SK-N-MC (cell line): ENCODE measurements around the gene KIF4A.

Source experiments
- EZH2 ChIP-seq: fragments of 200-600 bp; sonication (generic); IDR thresholded peaks from one replicate; pipeline ENCODE4 v1.6.1; 2017; ENCODE audit warnings: antibody characterized with exemption
- FOXP2 ChIP-seq: optimal IDR thresholded peaks from 2 replicates; pipeline ENCODE3; 2011; ENCODE audit warnings: mild to moderate bottlenecking, moderate library complexity; ENCODE audit not compliant: insufficient read depth; ENCODE audit errors: extremely low read length, control extremely low read depth
- POLR2AphosphoS5 ChIP-seq: IDR thresholded peaks from 2 replicates; pipeline ENCODE4 v1.6.1; 2012; ENCODE audit warnings: mild to moderate bottlenecking, low read depth, low read length, borderline replicate concordance

DNA sequence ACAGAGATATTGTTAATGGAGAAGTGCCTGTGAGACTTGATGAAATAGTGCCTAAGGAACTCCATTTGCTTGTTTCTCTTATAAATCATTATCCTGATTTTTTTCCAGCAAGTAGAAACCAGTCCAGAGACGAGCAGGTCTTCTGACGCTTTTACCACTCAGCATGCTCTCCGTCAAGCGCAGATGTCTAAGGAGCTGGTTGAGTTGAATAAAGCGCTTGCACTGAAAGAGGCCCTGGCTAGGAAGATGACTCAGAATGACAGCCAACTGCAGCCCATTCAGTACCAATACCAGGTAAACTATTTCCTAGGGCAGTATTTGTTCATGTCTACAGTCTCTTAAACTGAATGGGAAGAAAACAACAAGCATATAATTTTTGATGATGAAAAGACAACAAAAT lies 63.6 kb downstream of the KIF4A start:
- no peak for TF ChIP-seq POLR2AphosphoS5
- no peak for TF ChIP-seq EZH2
- no peak for TF ChIP-seq FOXP2
